ENCODE data around the gene PXK. TPM values are rescaled to one million over a fixed set of nuclear protein-coding genes. Genes with fewer than 3 reads are reported as not detected.
"Not testable (repeated sequence)": the region's sequence is repeated elsewhere in the genome, so short reads cannot be mapped to it uniquely, and the experiment has no call there.

PXK gene
- total and polyA plus RNA-seq, 4 donors: 6.0 to 15.9 (median 12.6) TPM

DNA sequence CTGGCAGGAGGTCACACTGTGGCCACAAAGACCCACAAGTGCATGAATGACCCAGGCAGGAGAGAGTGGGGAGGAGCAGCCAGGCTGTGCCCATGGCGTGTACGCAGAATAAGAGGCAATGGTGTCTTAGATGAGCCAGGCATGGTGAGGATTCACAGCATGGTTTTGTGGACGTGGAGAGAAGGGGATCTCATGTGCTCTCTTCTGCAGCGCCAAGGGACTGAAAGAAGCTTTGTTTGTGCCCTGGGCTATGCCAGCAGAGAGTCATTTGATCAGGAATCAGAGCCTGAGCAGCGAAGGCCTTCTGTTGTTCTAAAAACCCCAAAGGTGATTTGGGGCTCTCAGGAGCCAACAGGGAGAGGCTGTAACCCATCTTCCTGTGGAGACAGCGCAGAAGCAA is 45.3 kb upstream of the PXK start:
- no peaks in the 10 kb centered on the region for H3K27me3 ChIP-seq (ENCODE audit: control insufficient read depth in 4 of 4, insufficient read depth in 4 of 4, low read length in 3 of 4)
- no peak overlapping the region for H3K9ac ChIP-seq (ENCODE audit: low read depth in 1 of 2, low read length in 2 of 2)
- WGBS: 96% methylated on average over 6 of the region's 6 CpGs
- H3K27ac ChIP-seq (ENCODE audit: low read depth in 1 of 2, low read length in 2 of 2): no peak overlapping the region
- H3K9me3 ChIP-seq (ENCODE audit: control insufficient read depth in 4 of 4, low read length in 3 of 4): no peaks in the 10 kb centered on the region
- no peak for DNase-seq (ENCODE audit: low spot score)
- no peak overlapping the region for H3K4me3 ChIP-seq (ENCODE audit: low read depth in 1 of 3, low read length in 3 of 3)
- no peaks in the 10 kb centered on the region for H3K4me1 ChIP-seq (ENCODE audit: control insufficient read depth in 4 of 4, insufficient read depth in 4 of 4, low read length in 3 of 4)
- peaks cover 11 to 39% (median 25%) of the 10 kb centered on the region in 4 donors for H3K36me3 ChIP-seq (ENCODE audit: control insufficient read depth in 4 of 4, insufficient read depth in 3 of 4, low read depth in 1 of 4, low read length in 3 of 4)
- TF ChIP-seq EGR1 (IDR thresholded peaks at IDR 0.05; ENCODE audit: low read depth in 2 of 2) (no peak), ATF3 (IDR thresholded peaks at IDR 0.05) (no peak), HNF4G (IDR thresholded peaks at IDR 0.05) (no peak), GABPA (IDR thresholded peaks at IDR 0.05 in 1 of 2, conservative IDR thresholded peaks at IDR 0.05 in 1 of 2) (no peak), HNF4A (conservative IDR thresholded peaks at IDR 0.05) (no peak), SP1 (IDR thresholded peaks at IDR 0.05) (no peak), FOXA1 (IDR thresholded peaks at IDR 0.05) (no peak), TAF1 (conservative IDR thresholded peaks at IDR 0.05) (no peak), YY1 (IDR thresholded peaks at IDR 0.05) (no peak), RAD21 (IDR thresholded peaks at IDR 0.05) (no peak), REST (IDR thresholded peaks at IDR 0.05) (no peak)
- TF ChIP-seq, protein P1, sequence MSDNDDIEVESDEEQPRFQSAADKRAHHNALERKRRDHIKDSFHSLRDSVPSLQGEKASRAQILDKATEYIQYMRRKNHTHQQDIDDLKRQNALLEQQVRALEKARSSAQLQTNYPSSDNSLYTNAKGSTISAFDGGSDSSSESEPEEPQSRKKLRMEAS (IDR thresholded peaks at IDR 0.05): no peak

GRCh38 chr3:58288011-58288728 is 44.5 kb upstream of the PXK start:
- 86% methylated on average over 4 of the region's 4 CpGs for WGBS
- Histone ChIP-seq H3K9ac (ENCODE audit: low read depth in 1 of 2, low read length in 2 of 2) (no peak overlapping the region), H3K27ac (ENCODE audit: low read depth in 1 of 2, low read length in 2 of 2) (no peak overlapping the region), H3K4me3 (ENCODE audit: low read depth in 1 of 3, low read length in 3 of 3) (no peak overlapping the region), H3K36me3 (ENCODE audit: control insufficient read depth in 4 of 4, insufficient read depth in 3 of 4, low read depth in 1 of 4, low read length in 3 of 4) (peaks cover 11 to 39% (median 23%) of the 10 kb centered on the region in 4 donors), H3K4me1 (ENCODE audit: control insufficient read depth in 4 of 4, insufficient read depth in 4 of 4, low read length in 3 of 4) (no peaks in the 10 kb centered on the region), H3K9me3 (ENCODE audit: control insufficient read depth in 4 of 4, low read length in 3 of 4) (no peaks in the 10 kb centered on the region), H3K27me3 (ENCODE audit: control insufficient read depth in 4 of 4, insufficient read depth in 4 of 4, low read length in 3 of 4) (no peaks in the 10 kb centered on the region)
- no peak for DNase-seq (ENCODE audit: low spot score)
- TF ChIP-seq JUND (IDR thresholded peaks at IDR 0.05) (no peak), RAD21 (IDR thresholded peaks at IDR 0.05) (peak in 1 of 2 donors; percentile 25)
- TF ChIP-seq, protein P2, sequence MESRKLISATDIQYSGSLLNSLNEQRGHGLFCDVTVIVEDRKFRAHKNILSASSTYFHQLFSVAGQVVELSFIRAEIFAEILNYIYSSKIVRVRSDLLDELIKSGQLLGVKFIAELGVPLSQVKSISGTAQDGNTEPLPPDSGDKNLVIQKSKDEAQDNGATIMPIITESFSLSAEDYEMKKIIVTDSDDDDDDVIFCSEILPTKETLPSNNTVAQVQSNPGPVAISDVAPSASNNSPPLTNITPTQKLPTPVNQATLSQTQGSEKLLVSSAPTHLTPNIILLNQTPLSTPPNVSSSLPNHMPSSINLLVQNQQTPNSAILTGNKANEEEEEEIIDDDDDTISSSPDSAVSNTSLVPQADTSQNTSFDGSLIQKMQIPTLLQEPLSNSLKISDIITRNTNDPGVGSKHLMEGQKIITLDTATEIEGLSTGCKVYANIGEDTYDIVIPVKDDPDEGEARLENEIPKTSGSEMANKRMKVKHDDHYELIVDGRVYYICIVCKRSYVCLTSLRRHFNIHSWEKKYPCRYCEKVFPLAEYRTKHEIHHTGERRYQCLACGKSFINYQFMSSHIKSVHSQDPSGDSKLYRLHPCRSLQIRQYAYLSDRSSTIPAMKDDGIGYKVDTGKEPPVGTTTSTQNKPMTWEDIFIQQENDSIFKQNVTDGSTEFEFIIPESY (IDR thresholded peaks at IDR 0.05): no peak
- TF ChIP-seq, protein P1 (IDR thresholded peaks at IDR 0.05): no peak

GRCh38 chr3:58288964-58289613 is 43.6 kb upstream of the PXK start:
- not testable (repeated sequence) for H3K27me3 ChIP-seq (ENCODE audit: control insufficient read depth in 4 of 4, insufficient read depth in 4 of 4, low read length in 3 of 4); H3K4me1 ChIP-seq (ENCODE audit: control insufficient read depth in 4 of 4, insufficient read depth in 4 of 4, low read length in 3 of 4); H3K9me3 ChIP-seq (ENCODE audit: control insufficient read depth in 4 of 4, low read length in 3 of 4); H3K4me3 ChIP-seq (ENCODE audit: low read depth in 1 of 3, low read length in 3 of 3); H3K9ac ChIP-seq (ENCODE audit: low read depth in 1 of 2, low read length in 2 of 2); H3K27ac ChIP-seq (ENCODE audit: low read depth in 1 of 2, low read length in 2 of 2); DNase-seq (ENCODE audit: low spot score)
- H3K36me3 ChIP-seq (ENCODE audit: control insufficient read depth in 4 of 4, insufficient read depth in 3 of 4, low read depth in 1 of 4, low read length in 3 of 4): peaks cover 11 to 33% (median 23%) of the 10 kb centered on the region in 4 donors
- 90% methylated on average over 3 of the region's 4 CpGs for WGBS

DNA sequence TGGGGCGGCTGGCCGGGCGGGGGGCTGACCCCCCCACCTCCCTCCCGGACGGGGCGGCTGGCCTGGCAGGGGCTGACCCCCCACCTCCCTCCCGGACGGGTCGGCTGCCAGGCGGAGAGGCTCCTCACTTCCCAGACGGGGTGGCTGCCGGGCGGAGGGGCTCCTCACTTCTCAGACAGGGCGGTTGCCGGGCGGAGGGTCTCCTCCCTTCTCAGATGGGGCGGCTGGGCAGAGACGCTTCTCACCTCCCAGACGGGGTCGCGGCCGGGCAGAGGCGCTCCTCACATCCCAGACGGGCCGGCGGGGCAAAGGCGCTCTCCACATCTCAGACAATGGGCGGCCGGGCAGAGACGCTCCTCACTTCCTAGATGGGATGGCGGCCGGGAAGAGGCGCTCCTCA is 42.2 kb upstream of the PXK start:
- H3K27me3 ChIP-seq (ENCODE audit: control insufficient read depth in 4 of 4, insufficient read depth in 4 of 4, low read length in 3 of 4); H3K9me3 ChIP-seq (ENCODE audit: control insufficient read depth in 4 of 4, low read length in 3 of 4); H3K9ac ChIP-seq (ENCODE audit: low read depth in 1 of 2, low read length in 2 of 2); H3K4me1 ChIP-seq (ENCODE audit: control insufficient read depth in 4 of 4, insufficient read depth in 4 of 4, low read length in 3 of 4); DNase-seq (ENCODE audit: low spot score); H3K4me3 ChIP-seq (ENCODE audit: low read depth in 1 of 3, low read length in 3 of 3); H3K27ac ChIP-seq (ENCODE audit: low read depth in 1 of 2, low read length in 2 of 2): not testable (repeated sequence)
- peaks cover 8 to 26% (median 17%) of the 10 kb centered on the region in 4 donors for H3K36me3 ChIP-seq (ENCODE audit: control insufficient read depth in 4 of 4, insufficient read depth in 3 of 4, low read depth in 1 of 4, low read length in 3 of 4)
- 97% methylated on average over 25 of the region's 33 CpGs for WGBS
